Measurements from ENCODE around the gene PPM1E.

The PPM1E gene

GRCh38 chr17:58970609-58971450, 215.2 kb downstream of the PPM1E start:
- CTCF ChIA-PET = interaction anchor here (0.6 kb wide), 2 partner anchors 52 to 136 kb away, joined by 3 read pairs; partner anchors contain the start of gene TRIM37
- TF ChIP-seq LEF1 (IDR thresholded peaks at IDR 0.05; ENCODE audit: borderline replicate concordance) (no peak), CTBP1 (IDR thresholded peaks at IDR 0.05; ENCODE audit: borderline replicate concordance) (no peak), TARDBP (IDR thresholded peaks at IDR 0.05) (no peak), BHLHE40 (IDR thresholded peaks at IDR 0.05; ENCODE audit: borderline replicate concordance) (no peak), ELF4 (IDR thresholded peaks at IDR 0.05) (no peak), FOXK2 (IDR thresholded peaks at IDR 0.05) (no peak), ZNF384 (IDR thresholded peaks at IDR 0.05) (no peak), FOXA1 (IDR thresholded peaks at IDR 0.05) (no peak), SP1 (IDR thresholded peaks at IDR 0.05) (no peak), SUZ12 (IDR thresholded peaks at IDR 0.05) (no peak), L3MBTL2 (conservative IDR thresholded peaks at IDR 0.05) (no peak), FOXM1 (IDR thresholded peaks at IDR 0.05; ENCODE audit: borderline replicate concordance) (no peak), ARNT (IDR thresholded peaks at IDR 0.05) (no peak)
- DNase-seq (ENCODE audit: extremely low spot score) = no peak
- POLR2A ChIA-PET = no interaction called here

- DNase-seq (ENCODE audit: extremely low spot score) = no peak
- ChIA-PET CTCF (no interaction called here), POLR2A (no interaction called here)
- TF ChIP-seq TARDBP (IDR thresholded peaks at IDR 0.05) = no peak
- TF ChIP-seq LEF1 (IDR thresholded peaks at IDR 0.05; ENCODE audit: borderline replicate concordance) = no peak
- no peak for TF ChIP-seq L3MBTL2 (conservative IDR thresholded peaks at IDR 0.05)
- TF ChIP-seq ELF4 (IDR thresholded peaks at IDR 0.05) = no peak
- TF ChIP-seq BHLHE40 (IDR thresholded peaks at IDR 0.05; ENCODE audit: borderline replicate concordance) = no peak
- TF ChIP-seq SUZ12 (IDR thresholded peaks at IDR 0.05) = no peak
- no peak for TF ChIP-seq CTBP1 (IDR thresholded peaks at IDR 0.05; ENCODE audit: borderline replicate concordance)
- no peak for TF ChIP-seq HDGF (IDR thresholded peaks at IDR 0.05; ENCODE audit: borderline replicate concordance)
- no peak for TF ChIP-seq NFRKB (IDR thresholded peaks at IDR 0.05)
- TF ChIP-seq SP1 (IDR thresholded peaks at IDR 0.05) = no peak
- no peak for TF ChIP-seq PKNOX1 (IDR thresholded peaks at IDR 0.05)
- no peak for TF ChIP-seq ZNF384 (IDR thresholded peaks at IDR 0.05)
- TF ChIP-seq FOXM1 (IDR thresholded peaks at IDR 0.05; ENCODE audit: borderline replicate concordance) = no peak
- TF ChIP-seq ARNT (IDR thresholded peaks at IDR 0.05) = no peak
- no peak for TF ChIP-seq FOXA1 (IDR thresholded peaks at IDR 0.05)
- no peak for TF ChIP-seq FOXK2 (IDR thresholded peaks at IDR 0.05)
Measured at GRCh38 chr17:58974354-58974753, 218.7 kb downstream of the PPM1E start.

- ChIA-PET POLR2A (no interaction called here), CTCF (interaction anchor here (0.6 to 0.7 kb wide), 2 partner anchors 9 to 214 kb away, joined by 3 to 7 read pairs; no protein-coding TSS in a partner anchor)
- TF ChIP-seq TARDBP (IDR thresholded peaks at IDR 0.05) (no peak), PKNOX1 (IDR thresholded peaks at IDR 0.05) (no peak), HDGF (IDR thresholded peaks at IDR 0.05; ENCODE audit: borderline replicate concordance) (no peak), ELF4 (IDR thresholded peaks at IDR 0.05) (no peak), BHLHE40 (IDR thresholded peaks at IDR 0.05; ENCODE audit: borderline replicate concordance) (no peak)
- no peak for DNase-seq (ENCODE audit: extremely low spot score)
Measured at GRCh38 chr17:58976541-58976940, 220.9 kb downstream of the PPM1E start.

GRCh38 chr17:58980706-58981481, 225.2 kb downstream of the PPM1E start:
- DNase-seq (ENCODE audit: extremely low spot score) = no peak
- CTCF ChIA-PET = interaction anchor here (0.5 kb wide), 1 partner anchor 52 kb away, joined by 3 read pairs; no protein-coding TSS in a partner anchor
- POLR2A ChIA-PET = interaction anchor here (0.6 kb wide), 1 partner anchor 288 kb away, joined by 3 read pairs; no protein-coding TSS in a partner anchor
- TF ChIP-seq NFRKB (IDR thresholded peaks at IDR 0.05) = no peak

- ChIA-PET POLR2A (no interaction called here), CTCF (no interaction called here)
- TF ChIP-seq PKNOX1 (IDR thresholded peaks at IDR 0.05) (no peak), NFRKB (IDR thresholded peaks at IDR 0.05) (no peak), ELF4 (IDR thresholded peaks at IDR 0.05) (no peak), FOXK2 (IDR thresholded peaks at IDR 0.05) (no peak), L3MBTL2 (conservative IDR thresholded peaks at IDR 0.05) (no peak), BHLHE40 (IDR thresholded peaks at IDR 0.05; ENCODE audit: borderline replicate concordance) (no peak), CTBP1 (IDR thresholded peaks at IDR 0.05; ENCODE audit: borderline replicate concordance) (no peak)
- no peak for DNase-seq (ENCODE audit: extremely low spot score)
Measured at GRCh38 chr17:58982626-58983025, 227.0 kb downstream of the PPM1E start.

GRCh38 chr17:58985367-58985766, 229.7 kb downstream of the PPM1E start:
- TF ChIP-seq SUZ12 (IDR thresholded peaks at IDR 0.05) (no peak), L3MBTL2 (conservative IDR thresholded peaks at IDR 0.05) (no peak), NFRKB (IDR thresholded peaks at IDR 0.05) (no peak), FOXA1 (IDR thresholded peaks at IDR 0.05) (no peak), PKNOX1 (IDR thresholded peaks at IDR 0.05) (no peak), SP1 (IDR thresholded peaks at IDR 0.05) (no peak), ELF4 (IDR thresholded peaks at IDR 0.05) (no peak), HDGF (IDR thresholded peaks at IDR 0.05; ENCODE audit: borderline replicate concordance) (no peak), ARNT (IDR thresholded peaks at IDR 0.05) (no peak), LEF1 (IDR thresholded peaks at IDR 0.05; ENCODE audit: borderline replicate concordance) (no peak), CTBP1 (IDR thresholded peaks at IDR 0.05; ENCODE audit: borderline replicate concordance) (no peak), FOXK2 (IDR thresholded peaks at IDR 0.05) (no peak), FOXM1 (IDR thresholded peaks at IDR 0.05; ENCODE audit: borderline replicate concordance) (no peak), TARDBP (IDR thresholded peaks at IDR 0.05) (no peak), BHLHE40 (IDR thresholded peaks at IDR 0.05; ENCODE audit: borderline replicate concordance) (no peak), ZNF384 (IDR thresholded peaks at IDR 0.05) (no peak)
- DNase-seq (ENCODE audit: extremely low spot score) = no peak

More at GRCh38 chr17:58985367-58985766, 229.7 kb downstream of the PPM1E start:
- ChIA-PET POLR2A (no interaction called here), CTCF (interaction anchor here (1.1 kb wide), 1 partner anchor 16 kb away, joined by 3 read pairs; no protein-coding TSS in a partner anchor)
